HG03571 (cell line): Measurements from ENCODE around the gene MEGF6.
"Not testable (repeated sequence)": the region's sequence is repeated elsewhere in the genome, so short reads cannot be mapped to it uniquely, and the experiment has no call there.

Experiments used
- ATAC-seq: cut with Tn5 transposase; IDR thresholded peaks from one replicate; pipeline ENCODE4 v1.9.1; 2021; ENCODE audit not compliant: unreplicated experiment

MEGF6 gene

DNA sequence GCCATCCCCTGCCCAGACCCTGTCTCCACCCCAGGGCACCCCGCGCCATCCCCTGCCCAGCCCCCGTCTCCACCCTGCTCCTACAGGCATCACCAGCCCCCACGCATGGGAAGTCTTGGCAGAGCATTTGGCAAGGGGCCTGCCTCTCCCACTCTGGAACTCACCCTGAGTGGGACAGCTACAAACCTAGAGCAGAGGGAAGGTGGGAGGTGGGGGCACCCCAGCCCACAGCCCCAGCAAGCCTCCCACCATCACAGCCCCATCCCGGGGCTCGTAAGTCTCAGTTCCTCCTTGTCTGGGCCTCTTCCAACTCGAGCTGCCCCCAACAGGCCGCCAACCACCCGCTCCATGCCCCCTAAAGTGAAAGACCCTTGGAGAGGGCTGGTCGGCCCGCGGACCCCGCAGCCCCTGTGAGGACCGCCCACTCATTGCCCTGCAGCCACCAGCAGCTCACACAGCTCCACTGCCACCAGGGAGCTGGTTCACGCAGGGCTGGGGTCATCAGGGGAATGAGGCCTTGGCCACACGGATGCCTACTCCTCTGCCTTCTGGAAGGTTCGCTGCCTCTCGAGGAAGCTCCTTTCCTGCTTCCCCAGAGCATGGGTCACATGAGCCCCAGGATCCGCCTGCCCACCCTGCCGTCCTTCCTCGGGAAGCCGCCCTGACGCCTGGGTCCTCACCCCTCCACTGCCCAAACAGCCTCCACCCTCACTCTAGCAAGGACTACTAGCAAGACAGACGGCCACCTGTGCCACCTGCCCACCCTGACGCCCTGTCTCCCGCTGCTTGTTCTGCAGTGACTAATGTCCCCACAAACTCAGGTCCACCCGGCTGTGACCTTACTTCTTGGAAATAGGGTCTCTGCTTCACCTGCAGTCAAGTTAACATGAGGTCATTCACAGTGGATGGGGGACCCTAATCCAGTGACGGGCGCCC, 14.4 kb downstream of the MEGF6 start:
- ATAC-seq, result no peak

DNA sequence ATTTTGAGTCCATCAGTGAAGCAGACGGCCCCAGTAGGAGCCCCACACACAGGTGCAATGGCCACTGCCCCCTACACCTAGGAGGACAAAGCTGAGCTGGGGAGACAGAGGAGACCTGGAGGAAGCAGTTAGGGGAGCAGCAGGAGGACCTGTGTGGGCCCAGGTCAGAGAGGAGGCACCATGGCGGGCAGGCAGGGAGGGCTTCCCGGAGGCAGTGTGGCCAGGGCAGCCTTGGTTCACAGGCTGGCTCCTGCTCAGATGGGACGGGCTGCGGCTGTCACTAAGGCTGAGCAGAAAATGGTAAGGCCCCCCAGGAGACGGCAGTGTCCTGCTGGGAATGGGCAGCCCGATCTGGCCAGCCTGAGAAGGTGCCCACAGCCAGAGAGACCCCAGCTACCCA, 15.4 kb downstream of the MEGF6 start:
- no peak for ATAC-seq

- no peak for ATAC-seq
Measured at GRCh38 chr1:3594706-3595377, 16.5 kb downstream of the MEGF6 start.

DNA sequence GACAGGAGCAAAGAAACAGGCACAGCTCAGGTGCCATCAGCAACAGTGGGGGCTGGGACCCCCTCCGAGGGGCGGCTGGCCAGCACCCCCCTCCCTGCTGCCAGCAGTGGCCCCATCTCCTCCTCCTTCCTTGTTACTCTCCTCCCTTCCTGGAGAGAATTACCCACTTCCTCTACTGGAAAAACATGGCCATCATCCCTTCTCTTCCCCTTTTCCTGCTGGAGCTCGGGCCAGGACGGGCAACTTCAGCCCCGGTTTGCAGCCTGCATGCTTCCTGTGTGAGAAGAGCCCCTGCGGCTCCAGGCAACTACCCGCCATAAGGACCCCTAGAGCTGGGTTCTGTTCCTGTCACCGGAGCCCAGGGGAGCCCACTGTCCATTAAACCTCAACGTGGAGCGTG, 17.6 kb downstream of the MEGF6 start:
- no peak for ATAC-seq

GRCh38 chr1:3593334-3593733, 18.0 kb downstream of the MEGF6 start:
- no peak for ATAC-seq

GRCh38 chr1:3590951-3591865, 20.1 kb downstream of the MEGF6 start:
- no peak for ATAC-seq

DNA sequence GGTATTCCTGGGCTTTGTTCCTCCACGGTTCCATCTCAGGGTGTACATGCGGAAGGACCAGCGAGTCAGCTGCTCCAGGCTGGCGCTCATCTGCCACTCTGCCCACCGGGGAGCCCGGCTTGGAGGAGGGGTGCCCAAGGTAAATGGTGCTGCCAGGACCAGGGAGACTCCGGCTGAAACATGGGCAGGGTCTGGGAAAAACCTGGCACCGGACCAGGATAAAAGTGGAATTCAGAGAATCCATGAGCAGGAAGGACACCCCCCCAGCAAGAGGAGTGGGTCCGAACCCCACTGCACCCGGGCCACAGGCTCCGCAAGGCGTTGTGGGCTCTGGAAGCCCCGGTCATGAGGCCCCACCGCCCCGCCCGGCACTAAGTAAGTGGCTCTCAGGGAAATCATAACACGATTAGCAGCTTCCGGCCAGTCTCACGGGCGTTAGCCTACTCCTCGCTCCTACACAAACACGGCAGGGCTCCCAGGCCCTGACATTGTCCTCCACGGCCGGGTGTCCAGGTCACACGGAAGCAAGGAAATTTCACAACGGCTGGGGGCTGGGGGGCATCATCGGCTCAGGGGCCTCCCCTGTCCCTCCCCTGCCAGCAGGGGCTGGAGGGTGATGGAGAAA, 21.1 kb downstream of the MEGF6 start:
- ATAC-seq, result no peak

- no peak for ATAC-seq
Measured at GRCh38 chr1:3588395-3588794, 22.9 kb downstream of the MEGF6 start.

GRCh38 chr1:3586986-3587759, 24.1 kb downstream of the MEGF6 start:
- ATAC-seq, result no peak

DNA sequence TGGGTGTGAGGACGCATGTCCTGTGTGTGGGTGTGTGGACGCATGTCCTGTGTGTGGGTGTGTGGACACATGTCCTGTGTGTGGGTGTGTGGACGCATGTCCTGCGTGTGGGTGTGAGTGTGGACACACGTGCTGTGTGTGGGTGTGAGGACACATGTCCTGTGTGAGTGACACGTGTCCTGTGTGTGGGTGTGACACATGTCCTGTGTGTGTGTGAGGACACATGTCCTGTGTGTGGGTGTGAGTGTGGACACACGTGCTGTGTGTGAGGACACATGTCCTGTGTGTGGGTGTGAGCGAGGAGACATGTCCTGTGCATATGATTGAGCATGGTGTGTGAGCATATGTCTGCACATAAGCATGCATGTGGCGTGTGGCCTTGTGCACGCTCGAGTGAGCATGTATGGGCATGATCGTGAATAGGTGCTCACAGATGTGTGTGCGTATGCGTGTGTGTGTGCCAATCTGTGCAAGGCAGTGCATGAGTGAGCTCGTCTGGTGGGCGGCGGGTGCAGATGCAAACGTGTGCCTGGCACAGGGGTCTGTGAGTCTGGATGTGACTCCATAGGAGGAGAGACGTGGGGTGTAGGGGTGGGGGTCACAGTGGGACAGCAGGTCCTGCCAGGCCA, 25.3 kb downstream of the MEGF6 start:
- no peak for ATAC-seq

DNA sequence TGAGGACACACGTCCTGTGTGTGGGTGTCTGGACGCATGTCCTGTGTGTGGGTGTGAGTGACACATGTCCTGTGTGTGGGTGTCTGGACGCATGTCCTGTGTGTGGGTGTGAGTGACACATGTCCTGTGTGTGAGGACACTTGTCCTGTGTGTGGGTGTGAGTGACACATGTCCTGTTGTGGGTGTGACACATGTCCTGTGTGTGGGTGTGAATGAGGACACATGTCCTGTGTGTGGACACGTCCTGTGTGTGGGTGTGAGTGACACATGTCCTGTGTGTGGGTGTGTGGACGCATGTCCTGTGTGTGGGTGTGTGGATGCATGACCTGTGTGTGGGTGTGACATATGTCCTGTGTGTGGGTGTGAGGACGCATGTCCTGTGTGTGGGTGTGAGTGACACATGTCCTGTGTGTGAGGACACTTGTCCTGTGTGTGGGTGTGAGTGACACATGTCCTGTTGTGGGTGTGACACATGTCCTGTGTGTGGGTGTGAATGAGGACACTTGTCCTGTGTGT, 25.9 kb downstream of the MEGF6 start:
- ATAC-seq, result not testable (repeated sequence)

- no peak for ATAC-seq
Measured at GRCh38 chr1:3584915-3585314, 26.4 kb downstream of the MEGF6 start.

DNA sequence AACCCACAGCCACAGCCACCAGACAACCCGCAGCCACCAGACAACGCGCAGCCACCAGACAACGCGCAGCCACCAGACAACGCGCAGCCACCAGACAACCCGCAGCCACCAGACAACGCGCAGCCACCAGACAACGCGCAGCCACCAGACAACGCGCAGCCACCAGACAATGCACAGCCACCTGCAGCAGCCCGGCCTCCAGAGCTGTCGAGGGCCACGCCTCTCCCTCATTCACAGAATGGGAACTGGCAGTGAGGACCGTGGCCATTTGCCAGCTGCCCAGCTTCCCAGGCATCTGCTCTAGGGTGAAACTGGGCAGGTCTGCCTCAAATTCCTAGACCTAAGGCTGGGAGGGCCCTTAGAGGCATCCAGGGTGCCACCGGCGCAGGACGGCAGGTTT, 27.6 kb downstream of the MEGF6 start:
- ATAC-seq, result not testable (repeated sequence)

- no peak for ATAC-seq
Measured at GRCh38 chr1:3581296-3582036, 29.8 kb downstream of the MEGF6 start.

GRCh38 chr1:3580231-3580630, 31.1 kb downstream of the MEGF6 start:
- no peak for ATAC-seq

DNA sequence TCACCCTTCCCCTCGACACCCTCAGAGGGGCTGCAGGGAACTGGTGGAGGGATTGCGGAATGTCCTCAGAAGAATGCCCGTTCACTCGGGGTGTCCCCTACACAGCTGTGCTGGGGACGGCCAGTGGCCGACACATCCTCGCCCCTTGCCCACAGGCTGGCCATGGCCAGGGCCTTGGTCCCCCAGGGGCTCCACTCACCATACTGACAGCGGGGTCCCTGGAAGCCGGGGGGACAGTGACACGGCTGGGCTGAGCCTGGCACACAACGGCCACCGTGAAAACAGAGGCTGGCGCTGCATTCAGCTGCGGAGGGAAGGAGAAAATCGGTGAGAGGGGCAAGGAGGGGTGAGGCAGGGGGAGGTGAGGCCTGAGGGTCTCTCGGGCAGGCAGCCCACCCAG, 31.7 kb downstream of the MEGF6 start:
- no peak for ATAC-seq

DNA sequence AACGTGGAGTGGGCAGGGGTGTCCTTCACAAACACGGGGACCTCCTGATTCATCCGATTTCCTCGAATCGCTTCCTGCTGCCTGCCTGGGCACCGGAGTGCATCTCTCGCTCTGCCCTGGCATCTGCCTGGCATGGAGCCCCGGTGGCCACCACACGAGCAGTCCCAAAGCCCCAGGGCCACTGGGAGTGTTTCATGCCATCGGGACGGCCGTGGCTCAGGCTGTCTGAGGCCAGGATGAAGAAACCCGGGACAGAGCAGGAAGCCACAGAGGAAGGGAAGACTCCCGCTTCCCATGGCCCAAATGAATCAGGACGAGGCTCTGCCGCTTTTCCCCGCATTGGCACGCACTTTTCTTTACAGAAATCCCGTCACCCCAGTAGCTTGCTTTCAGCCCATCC, 32.4 kb downstream of the MEGF6 start:
- no peak for ATAC-seq

- no peak for ATAC-seq
Measured at GRCh38 chr1:3578433-3578805, 32.9 kb downstream of the MEGF6 start.
